Fibroblast of lung (primary cell): ENCODE data around the gene SLC16A3. TPM values are rescaled to one million over a fixed set of nuclear protein-coding genes. Genes with fewer than 3 reads are reported as not detected.
A peak's percentile ranks its signal among the peaks of the same experiment; 100 is the strongest.

Experiments used
- DNase-seq, 2 donors: peaks; one replicate each; pipeline versions ENCODE4 v3.0.0 to v3.0.0-alpha.2; 2010; ENCODE audit warnings: low read depth in 2 of 2
- H2AFZ ChIP-seq: 2 replicates; pipeline ENCODE4 v1.5.1; 2012; ENCODE audit warnings: low read length, control low read depth, inconsistent platforms
- H3K27ac ChIP-seq: 2 replicates; pipeline ENCODE4 v1.5.1; 2011; ENCODE audit warnings: low read length, control low read depth; ENCODE audit not compliant: insufficient read depth
- H3K27me3 ChIP-seq: 2 replicates; pipeline ENCODE4 v1.5.1; 2011; ENCODE audit warnings: mild to moderate bottlenecking, low read length; ENCODE audit not compliant: control insufficient read depth, insufficient read depth
- H3K36me3 ChIP-seq: 2 replicates; pipeline ENCODE4 v1.5.1; 2011; ENCODE audit warnings: low read length; ENCODE audit not compliant: control insufficient read depth, insufficient read depth
- H3K4me1 ChIP-seq: 2 replicates; pipeline ENCODE4 v1.5.1; 2011; ENCODE audit warnings: low read length; ENCODE audit not compliant: control insufficient read depth, insufficient read depth; ENCODE audit errors: extremely low read depth
- H3K4me2 ChIP-seq: 2 replicates; pipeline ENCODE4 v1.5.1; 2011; ENCODE audit warnings: low read length, control low read depth; ENCODE audit not compliant: insufficient read depth; ENCODE audit errors: extremely low read depth
- H3K4me3 ChIP-seq, 4 experiments: fragments of 200-600 bp in 1 of 4; sonication (generic) in 1 of 4; replicated peaks in 1 of 4; 2 replicates each; pipeline ENCODE4 v1.5.1; 2011 to 2016; ENCODE audit warnings: low read length in 4 of 4, low read depth in 3 of 4, mild to moderate bottlenecking in 3 of 4, control low read depth in 2 of 4, inconsistent platforms in 1 of 4, mixed read lengths in 1 of 4; ENCODE audit not compliant: insufficient read depth in 1 of 4; ENCODE audit errors: control extremely low read depth in 1 of 4
- H3K79me2 ChIP-seq: 2 replicates; pipeline ENCODE4 v1.5.1; 2012; ENCODE audit warnings: mild to moderate bottlenecking, low read length, inconsistent platforms; ENCODE audit not compliant: control insufficient read depth, insufficient read depth
- H3K9ac ChIP-seq: 2 replicates; pipeline ENCODE4 v1.5.1; 2011; ENCODE audit warnings: mild to moderate bottlenecking, low read length, control low read depth; ENCODE audit not compliant: insufficient read depth
- H3K9me3 ChIP-seq: 2 replicates; pipeline ENCODE4 v1.5.1; 2012; ENCODE audit warnings: low read depth, low read length; ENCODE audit not compliant: control insufficient read depth, insufficient read depth
- H4K20me1 ChIP-seq: 2 replicates; pipeline ENCODE4 v1.5.1; 2011; ENCODE audit warnings: low read length; ENCODE audit not compliant: control insufficient read depth, insufficient read depth; ENCODE audit errors: extremely low read depth
- CTCF ChIP-seq, 2 donors: IDR thresholded peaks in 1 of 2; conservative IDR thresholded peaks in 1 of 2; 1 replicate in 1 of 2; 2 replicates in 1 of 2; pipeline ENCODE4 v1.5.1; 2011 to 2012; ENCODE audit warnings: low read length in 2 of 2, control low read depth in 1 of 2, inconsistent platforms in 1 of 2, low read depth in 1 of 2, mild to moderate bottlenecking in 1 of 2
- EZH2 ChIP-seq: IDR thresholded peaks from 2 replicates; pipeline ENCODE4 v1.5.1; 2012; ENCODE audit warnings: low read length, control low read depth, mild to moderate bottlenecking; ENCODE audit errors: missing control alignments
- polyA plus RNA-seq, 2 donors: library from polyadenylated mRNA; depleted of rRNA in 1 of 2; stranded (reverse) in 1 of 2; unstranded in 1 of 2; fragments of >200 nt; gene quantifications; 2 replicates each; pipeline ENCODE4 v1.2.1, GENCODE V29; 2011 to 2012; ENCODE audit warnings: missing spikeins in 1 of 2
- total RNA-seq: library from RNA; depleted of rRNA; stranded (reverse); fragments of >200 nt; gene quantifications from 2 replicates; pipeline ENCODE4 v1.2.1, GENCODE V29; 2014

Gene SLC16A3
- total and polyA plus RNA-seq, 2 donors (not counting 1 experiment from before 2014, with no cell fraction given): 71.0 to 107 TPM

GRCh38 chr17:82221341-82221902 is 7.4 kb upstream of the SLC16A3 start:
- Histone ChIP-seq H3K4me3 (no peak overlapping the region), H3K4me1 (peaks cover 15% of the 10 kb centered on the region), H3K79me2 (no peaks in the 10 kb centered on the region), H3K36me3 (no peaks in the 10 kb centered on the region), H4K20me1 (no peaks in the 10 kb centered on the region), H3K4me2 (no peak overlapping the region), H3K27me3 (no peaks in the 10 kb centered on the region), H3K9ac (no peak overlapping the region), H2AFZ (no peak overlapping the region), H3K9me3 (no peaks in the 10 kb centered on the region), H3K27ac (no peak overlapping the region)
- no peak for DNase-seq
- TF ChIP-seq CTCF (conservative IDR thresholded peaks at IDR 0.05 in 1 of 2, IDR thresholded peaks at IDR 0.05 in 1 of 2; ENCODE audit: low read depth in 1 of 2, low read length in 2 of 2): no peak
- TF ChIP-seq EZH2: no peak

GRCh38 chr17:82222816-82223215 is 6.0 kb upstream of the SLC16A3 start:
- Histone ChIP-seq H3K27ac (no peak overlapping the region), H3K4me2 (no peak overlapping the region), H4K20me1 (no peaks in the 10 kb centered on the region), H2AFZ (no peak overlapping the region), H3K36me3 (no peaks in the 10 kb centered on the region), H3K9ac (no peak overlapping the region), H3K4me1 (peaks cover 2% of the 10 kb centered on the region), H3K9me3 (no peaks in the 10 kb centered on the region), H3K79me2 (no peaks in the 10 kb centered on the region), H3K27me3 (no peaks in the 10 kb centered on the region), H3K4me3 (no peak overlapping the region)
- no peak for TF ChIP-seq CTCF (conservative IDR thresholded peaks at IDR 0.05 in 1 of 2, IDR thresholded peaks at IDR 0.05 in 1 of 2; ENCODE audit: low read depth in 1 of 2, low read length in 2 of 2)
- no peak for TF ChIP-seq EZH2
- DNase-seq: peak in 1 of 2 donors; percentile 23

- H3K4me3 ChIP-seq: no peak overlapping the region
- H3K27me3 ChIP-seq: no peaks in the 10 kb centered on the region
- H4K20me1 ChIP-seq: no peaks in the 10 kb centered on the region
- no peak overlapping the region for H3K27ac ChIP-seq
- H2AFZ ChIP-seq: no peak overlapping the region
- H3K79me2 ChIP-seq: no peaks in the 10 kb centered on the region
- TF ChIP-seq CTCF (conservative IDR thresholded peaks at IDR 0.05 in 1 of 2, IDR thresholded peaks at IDR 0.05 in 1 of 2; ENCODE audit: low read depth in 1 of 2, low read length in 2 of 2): no peak
- TF ChIP-seq EZH2: no peak
- no peak overlapping the region for H3K9ac ChIP-seq
- no peaks in the 10 kb centered on the region for H3K9me3 ChIP-seq
- H3K36me3 ChIP-seq: no peaks in the 10 kb centered on the region
- no peaks in the 10 kb centered on the region for H3K4me1 ChIP-seq
- H3K4me2 ChIP-seq: no peak overlapping the region
- DNase-seq: no peak
Observed at GRCh38 chr17:82223517-82223916, 5.3 kb upstream of the SLC16A3 start.
